Kidney epithelial cell (primary cell): ENCODE measurements around the gene ZBED4. TPM values are rescaled to one million over a fixed set of nuclear protein-coding genes. Genes with fewer than 3 reads are reported as not detected.

Experiments used
- DNase-seq: peaks from one replicate; pipeline ENCODE4 v3.0.0-alpha.2; 2010; ENCODE audit warnings: low read depth
- H3K27me3 ChIP-seq: 2 replicates; pipeline ENCODE4 v1.6.0; 2011; ENCODE audit warnings: low read length; ENCODE audit not compliant: control insufficient read depth, insufficient read depth
- H3K36me3 ChIP-seq: 2 replicates; pipeline ENCODE4 v1.5.1; 2011; ENCODE audit warnings: low read length; ENCODE audit not compliant: control insufficient read depth, insufficient read depth
- H3K4me3 ChIP-seq: 2 replicates; pipeline ENCODE4 v1.5.1; 2011; ENCODE audit warnings: low read depth, mild to moderate bottlenecking, control low read depth, low read length
- total RNA-seq: library from RNA; depleted of rRNA; stranded (reverse); fragments of >200 nt; gene quantifications from 2 replicates; pipeline ENCODE4 v1.2.3, GENCODE V29; 2015
- TF ChIP-seq, protein P1 (sequence below): IDR thresholded peaks from 2 replicates; pipeline ENCODE4 v1.5.1; 2011; ENCODE audit warnings: mild to moderate bottlenecking, moderate library complexity, low read length, control low read depth, inconsistent platforms; ENCODE audit not compliant: insufficient read depth, poor library complexity, severe bottlenecking

ZBED4 gene
- total RNA-seq, 1 donor from 2014 or later, result 28.8 TPM

DNA sequence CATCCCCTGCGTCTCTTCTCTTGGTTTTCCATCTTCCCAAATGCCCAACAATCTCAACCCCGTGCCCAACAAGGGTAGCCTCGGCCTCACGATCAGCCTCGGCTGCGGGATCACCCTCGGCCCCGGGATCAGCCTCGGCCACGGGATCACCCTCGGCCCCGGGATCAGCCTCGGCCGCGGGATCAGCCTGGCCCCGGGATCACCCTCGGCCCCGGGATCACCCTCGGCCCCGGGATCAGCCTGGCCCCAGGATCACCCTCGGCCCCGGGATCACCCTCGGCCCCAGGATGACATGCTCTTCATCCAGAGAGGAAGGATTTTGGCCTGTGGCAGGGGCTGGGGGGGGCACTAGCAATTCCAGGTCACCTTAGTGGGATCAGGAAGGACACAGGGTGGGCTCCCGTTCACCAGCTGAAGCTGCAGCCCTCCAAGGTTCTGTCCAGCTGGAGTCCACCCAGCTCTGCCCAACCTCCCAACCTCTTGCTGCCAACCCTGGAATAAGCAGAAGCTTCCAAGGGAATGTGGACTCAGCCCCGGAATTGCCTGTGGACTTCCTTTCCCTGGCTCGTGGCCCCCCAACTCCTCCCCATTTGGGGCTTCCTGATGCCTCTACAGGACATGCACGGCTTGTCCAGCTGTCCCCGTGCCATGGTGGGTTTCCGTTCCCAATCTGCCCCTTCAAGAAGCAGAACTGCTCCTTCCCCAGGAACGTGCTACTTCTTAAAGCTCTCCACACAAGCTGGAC is 58.4 kb downstream of the ZBED4 start:
- no peak for DNase-seq
- TF ChIP-seq, protein P1, sequence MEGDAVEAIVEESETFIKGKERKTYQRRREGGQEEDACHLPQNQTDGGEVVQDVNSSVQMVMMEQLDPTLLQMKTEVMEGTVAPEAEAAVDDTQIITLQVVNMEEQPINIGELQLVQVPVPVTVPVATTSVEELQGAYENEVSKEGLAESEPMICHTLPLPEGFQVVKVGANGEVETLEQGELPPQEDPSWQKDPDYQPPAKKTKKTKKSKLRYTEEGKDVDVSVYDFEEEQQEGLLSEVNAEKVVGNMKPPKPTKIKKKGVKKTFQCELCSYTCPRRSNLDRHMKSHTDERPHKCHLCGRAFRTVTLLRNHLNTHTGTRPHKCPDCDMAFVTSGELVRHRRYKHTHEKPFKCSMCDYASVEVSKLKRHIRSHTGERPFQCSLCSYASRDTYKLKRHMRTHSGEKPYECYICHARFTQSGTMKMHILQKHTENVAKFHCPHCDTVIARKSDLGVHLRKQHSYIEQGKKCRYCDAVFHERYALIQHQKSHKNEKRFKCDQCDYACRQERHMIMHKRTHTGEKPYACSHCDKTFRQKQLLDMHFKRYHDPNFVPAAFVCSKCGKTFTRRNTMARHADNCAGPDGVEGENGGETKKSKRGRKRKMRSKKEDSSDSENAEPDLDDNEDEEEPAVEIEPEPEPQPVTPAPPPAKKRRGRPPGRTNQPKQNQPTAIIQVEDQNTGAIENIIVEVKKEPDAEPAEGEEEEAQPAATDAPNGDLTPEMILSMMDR, result no peak
- no peak overlapping the region for H3K4me3 ChIP-seq
- H3K36me3 ChIP-seq, result peaks cover 1% of the 10 kb centered on the region
- no peaks in the 10 kb centered on the region for H3K27me3 ChIP-seq

DNA sequence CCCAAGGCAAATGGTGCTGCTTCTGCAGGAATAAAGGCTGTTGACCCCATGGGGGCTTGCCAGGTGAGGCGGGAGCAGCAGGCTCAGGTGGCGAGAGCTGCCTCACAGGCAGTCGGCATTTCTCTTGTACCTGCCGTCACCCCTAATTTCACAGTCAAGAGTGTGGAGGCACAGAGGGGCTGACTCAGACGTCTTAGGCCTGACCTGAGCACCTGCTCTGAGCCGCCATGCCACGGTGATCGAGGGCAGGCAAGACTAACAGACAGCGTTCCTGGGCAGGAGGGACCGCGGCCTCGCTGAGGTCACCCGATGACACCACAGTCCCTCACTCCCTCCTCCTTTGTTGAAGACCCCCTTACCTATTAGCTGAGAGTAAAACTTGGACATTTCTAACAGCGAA is 59.4 kb downstream of the ZBED4 start:
- Histone ChIP-seq H3K27me3 (no peaks in the 10 kb centered on the region), H3K36me3 (peaks cover 1% of the 10 kb centered on the region), H3K4me3 (no peak overlapping the region)
- no peak for DNase-seq
- TF ChIP-seq, protein P1, result no peak

DNA sequence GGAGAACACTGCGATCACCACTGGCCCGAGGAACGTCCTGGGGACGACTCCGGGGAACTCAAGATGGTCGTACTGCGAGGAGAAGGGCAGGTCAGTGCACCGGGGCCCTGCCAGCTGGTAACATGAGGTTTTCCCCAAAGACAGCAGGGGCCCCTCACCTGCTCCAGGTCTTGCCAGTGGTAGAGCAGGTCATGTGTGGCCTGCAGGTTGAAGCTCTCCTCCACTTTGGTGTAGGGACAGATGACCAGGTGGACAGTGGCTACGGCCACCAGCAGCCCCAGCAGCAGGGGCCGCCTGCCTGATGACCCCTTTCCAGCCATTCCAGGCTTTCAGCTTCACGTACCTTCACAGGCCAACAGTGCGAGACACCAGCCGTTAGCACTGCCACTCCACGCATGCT is 59.8 kb downstream of the ZBED4 start:
- Histone ChIP-seq H3K36me3 (peaks cover 1% of the 10 kb centered on the region), H3K4me3 (no peak overlapping the region), H3K27me3 (no peaks in the 10 kb centered on the region)
- no peak for DNase-seq
- TF ChIP-seq, protein P1, result no peak

DNA sequence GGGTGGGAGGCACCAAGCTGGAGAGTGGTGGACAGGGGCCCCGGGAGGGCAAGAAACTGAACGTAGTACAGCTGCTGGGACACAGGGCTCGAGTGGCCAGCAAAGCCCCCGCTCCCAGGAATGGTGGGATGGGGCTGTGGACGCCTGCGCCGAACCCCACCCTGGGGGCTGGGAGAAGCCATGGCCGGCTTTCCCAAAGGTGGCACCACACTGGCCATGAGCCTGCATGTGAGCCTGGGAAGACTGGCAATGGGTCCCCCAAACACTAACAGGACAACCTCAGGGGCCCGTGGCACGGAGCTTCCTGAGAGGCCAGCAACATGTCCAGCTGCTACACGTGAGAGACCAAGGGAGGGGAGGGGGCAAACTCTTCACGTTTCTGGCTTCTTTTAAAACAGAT is 60.6 kb downstream of the ZBED4 start:
- H3K27me3 ChIP-seq, result no peaks in the 10 kb centered on the region
- DNase-seq, result no peak
- H3K36me3 ChIP-seq, result peaks cover 1% of the 10 kb centered on the region
- TF ChIP-seq, protein P1, result no peak
- H3K4me3 ChIP-seq, result no peak overlapping the region

DNA sequence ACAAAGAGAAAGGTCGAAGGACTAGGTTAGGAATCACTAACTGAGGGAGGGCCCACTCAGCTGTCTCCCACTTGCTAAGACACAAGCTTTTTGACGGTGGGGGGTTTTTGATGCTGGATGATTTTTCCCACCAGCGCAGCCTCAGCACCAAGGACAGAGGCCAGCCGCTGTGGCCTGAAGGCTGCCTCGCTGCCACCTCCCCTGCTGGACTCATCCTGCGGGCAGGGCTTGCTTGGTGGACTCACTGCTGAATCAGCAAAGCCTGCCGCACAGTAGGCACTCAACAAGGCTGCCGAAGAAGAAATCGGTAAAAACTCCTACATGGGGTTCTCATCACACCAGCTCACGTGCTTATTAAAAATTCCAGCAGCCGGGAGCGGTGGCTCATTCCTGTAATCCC is 62.0 kb downstream of the ZBED4 start:
- TF ChIP-seq, protein P1, result no peak
- DNase-seq, result no peak
- Histone ChIP-seq H3K4me3 (no peak overlapping the region), H3K27me3 (no peaks in the 10 kb centered on the region), H3K36me3 (peaks cover 1% of the 10 kb centered on the region)

DNA sequence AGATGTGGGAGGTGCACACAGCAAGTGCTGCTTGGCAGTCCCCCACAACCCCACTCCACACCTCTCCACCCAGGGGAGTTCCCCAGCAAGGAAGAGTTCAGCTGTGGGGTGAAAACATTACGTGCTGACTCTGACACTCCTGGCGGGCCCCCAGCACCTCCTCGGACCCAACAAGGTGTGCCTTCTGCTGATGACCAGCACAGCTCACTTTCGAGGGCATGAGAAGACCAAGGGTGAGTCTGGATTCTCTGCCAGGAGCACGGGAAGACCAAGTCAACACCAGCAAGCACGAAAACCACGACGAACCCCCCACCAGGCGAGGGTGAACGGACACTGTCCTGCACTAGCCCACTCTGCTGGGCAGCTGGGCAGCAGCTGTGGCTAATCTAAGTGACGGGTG is 63.2 kb downstream of the ZBED4 start:
- TF ChIP-seq, protein P1, result no peak
- peaks cover 1% of the 10 kb centered on the region for H3K36me3 ChIP-seq
- H3K4me3 ChIP-seq, result no peak overlapping the region
- H3K27me3 ChIP-seq, result no peaks in the 10 kb centered on the region
- no peak for DNase-seq
